Right cardiac atrium (tissue), 5 donors: ENCODE measurements around the gene BANP. TPM values are rescaled to one million over a fixed set of nuclear protein-coding genes. Genes with fewer than 3 reads are reported as not detected.

Experiments used
- ATAC-seq, 2 donors: fragments of 200-7000 bp; cut with Tn5 transposase; one replicate each; pipeline versions ENCODE4 v1.8.0 to v1.9.1; 2020; ENCODE audit warnings: moderate library complexity in 2 of 2, mild to moderate bottlenecking in 1 of 2
- DNase-seq, 3 donors: peaks; one replicate each; pipeline ENCODE4 v3.0.0-alpha.2; 2020
- H3K27ac ChIP-seq: one replicate; pipeline ENCODE4 v1.5.1; 2013; ENCODE audit warnings: mild to moderate bottlenecking, low read length, control low read depth, moderate library complexity
- H3K27me3 ChIP-seq: one replicate; pipeline ENCODE4 v1.6.1; 2013; ENCODE audit not compliant: control insufficient read depth, insufficient read depth
- H3K4me1 ChIP-seq: one replicate; pipeline ENCODE4 v1.6.1; 2013; ENCODE audit warnings: low read length; ENCODE audit not compliant: control insufficient read depth, insufficient read depth
- H3K4me3 ChIP-seq: one replicate; pipeline ENCODE4 v1.5.1; 2013; ENCODE audit warnings: low read length, control low read depth
- H3K9me3 ChIP-seq: one replicate; pipeline ENCODE4 v1.6.1; 2013; ENCODE audit warnings: low read length; ENCODE audit not compliant: control insufficient read depth
- WGBS: extraction: QIAGEN DNeasy Blood & Tissue Kit; methylation state at CpG from one replicate; pipeline ENCODE4 v1.1.7; 2013; 5-methylcytosine and 5-hydroxymethylcytosine counted together
- intact Hi-C, 4 donors: fragments of 100-400 bp; cut with DNase I; formaldehyde crosslinking; loops; one replicate each; pipeline versions ENCODE4 v1.11.0 to v1.14.0; 2022 to 2023
- polyA plus RNA-seq: library from polyadenylated mRNA; stranded (reverse); fragments of 200-250 nt; gene quantifications from one replicate; pipeline ENCODE4 v1.2.3, GENCODE V29; 2013
- total RNA-seq, 4 donors: library from RNA; stranded (reverse); fragmentation: NEBNext Ultra II Directional; extraction: Animal tissue kit (Norgen Biotek cat#: 25700); gene quantifications; one replicate each; pipeline ENCODE4 v1.2.1, GENCODE V29; 2021
- donor health status: healthy with polysubstance abuse.
- donor health status: DM: no; HTN: yes; CAD: no.
- donor health status: DM: no; HTN: no; CAD: no.
- donor health status: DM: no; HTN: yes; CAD: no; lungs with severe emphysema.
- donor health status: DM: yes; HTN: yes; CAD: no.

Gene BANP
- total and polyA plus RNA-seq, 5 donors = 9.0 to 18.1 (median 17.2) TPM

DNA sequence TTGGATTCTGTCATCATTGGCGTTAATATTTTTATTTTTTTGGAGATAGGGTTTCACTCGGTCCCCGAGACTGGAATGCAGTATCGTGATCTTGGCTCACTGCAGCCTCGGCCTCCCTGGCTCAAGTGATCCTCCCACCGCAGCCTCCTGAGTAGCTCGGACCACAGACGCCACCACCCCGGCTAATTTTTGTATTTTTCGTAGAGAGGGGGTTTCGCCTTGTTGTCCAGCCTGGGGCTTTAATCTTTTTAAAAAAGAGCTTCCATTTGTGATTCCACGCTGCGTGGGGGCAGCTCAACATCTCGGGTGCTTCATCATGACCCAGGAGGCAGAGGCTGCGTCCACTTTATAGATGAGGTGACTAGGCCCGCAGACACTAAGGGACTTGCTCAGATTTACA, 1.5 kb downstream of the BANP start:
- intact Hi-C loops = no loop called here
- Histone ChIP-seq H3K27me3 (no peaks in the 10 kb centered on the region), H3K4me3 (no peak overlapping the region), H3K9me3 (no peaks in the 10 kb centered on the region), H3K27ac (no peak overlapping the region), H3K4me1 (peaks cover 9% of the 10 kb centered on the region)
- ATAC-seq (no peak), DNase-seq (no peak)
- WGBS = 88% methylated on average over 16 of the region's 16 CpGs

- Histone ChIP-seq H3K27ac (no peak overlapping the region), H3K27me3 (no peaks in the 10 kb centered on the region), H3K9me3 (no peaks in the 10 kb centered on the region), H3K4me3 (no peak overlapping the region), H3K4me1 (peaks cover 9% of the 10 kb centered on the region)
- DNase-seq (no peak), ATAC-seq (no peak)
- WGBS = 64% methylated on average over 15 of the region's 15 CpGs
- intact Hi-C loops = no loop called here
These were observed 2.3 kb downstream of the BANP start for GRCh38 chr16:87953308-87954215.

GRCh38 chr16:87954361-87954760, 3.1 kb downstream of the BANP start:
- intact Hi-C loops = no loop called here
- Histone ChIP-seq H3K4me1 (peaks cover 11% of the 10 kb centered on the region), H3K27ac (no peak overlapping the region), H3K27me3 (no peaks in the 10 kb centered on the region), H3K9me3 (no peaks in the 10 kb centered on the region), H3K4me3 (no peak overlapping the region)
- 70% methylated on average over 14 of the region's 14 CpGs for WGBS
- ATAC-seq (no peak), DNase-seq (peak; percentile 31 to 78 (median 76))

DNA sequence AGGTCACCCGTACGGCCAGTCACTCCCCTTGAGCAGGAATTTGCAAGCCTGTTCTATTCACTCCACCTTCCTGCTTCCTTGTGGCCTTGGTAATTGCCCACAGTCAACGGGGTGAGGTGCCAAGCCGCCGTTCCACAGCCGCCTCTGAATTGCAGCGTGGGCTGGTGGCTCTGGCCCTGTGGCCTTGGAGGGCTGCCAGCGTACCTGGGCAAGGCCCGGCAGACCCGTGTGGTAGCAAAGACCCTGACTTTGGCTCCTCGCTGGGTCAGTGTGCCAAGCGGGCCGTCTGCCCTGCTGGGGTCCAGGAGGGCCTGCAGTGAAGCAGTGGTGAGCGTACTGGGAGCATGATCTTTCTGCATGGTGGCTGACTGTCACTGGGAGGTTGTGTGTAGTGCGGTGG, 3.6 kb downstream of the BANP start:
- H3K4me1 ChIP-seq = peaks cover 12% of the 10 kb centered on the region
- H3K9me3 ChIP-seq = no peaks in the 10 kb centered on the region
- ATAC-seq (no peak), DNase-seq (peak in 2 of 3 donors; percentile 25 to 70)
- 69% methylated on average over 15 of the region's 15 CpGs for WGBS
- intact Hi-C loops = no loop called here
- H3K27ac ChIP-seq = no peak overlapping the region
- no peaks in the 10 kb centered on the region for H3K27me3 ChIP-seq
- no peak overlapping the region for H3K4me3 ChIP-seq

DNA sequence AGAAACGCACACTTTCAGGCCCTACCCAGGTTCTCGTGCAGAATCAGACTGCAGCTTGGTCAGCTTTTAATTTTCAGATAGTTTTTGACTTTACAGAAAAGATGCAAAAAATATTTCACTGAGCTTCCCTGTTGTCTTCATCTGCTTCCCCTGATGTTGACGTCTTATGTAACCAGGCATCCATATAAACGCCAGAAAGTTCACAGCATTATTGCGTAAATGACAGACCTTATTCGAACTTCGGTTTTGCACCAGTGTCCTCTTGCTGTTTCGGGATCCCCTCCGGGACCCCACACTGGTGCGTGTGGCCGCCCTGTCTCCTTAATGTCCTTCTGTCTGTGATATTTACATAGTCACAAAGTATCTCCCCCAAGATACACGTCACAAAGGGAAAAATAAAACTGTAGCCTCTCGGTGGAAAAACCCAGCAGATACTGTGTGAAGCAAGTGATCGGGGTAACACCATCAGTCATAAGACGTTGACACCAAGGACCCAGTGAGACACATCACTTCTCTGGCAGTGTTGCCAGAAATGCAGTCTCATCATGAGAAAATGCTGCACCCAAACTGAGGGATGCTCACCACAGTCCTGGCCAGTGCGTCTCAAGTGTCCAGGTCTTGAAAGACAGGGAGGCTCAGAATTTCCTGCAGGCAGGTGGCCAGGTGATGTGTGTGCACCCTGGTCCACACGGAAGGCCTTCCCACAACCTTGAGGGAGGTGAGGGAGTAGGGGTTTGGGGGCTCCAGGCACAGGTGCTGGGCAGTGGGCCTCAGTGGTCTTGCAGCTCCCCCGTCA, 4.3 kb downstream of the BANP start:
- no peak for ATAC-seq
- Histone ChIP-seq H3K9me3 (no peaks in the 10 kb centered on the region), H3K27me3 (no peaks in the 10 kb centered on the region), H3K4me1 (peaks cover 12% of the 10 kb centered on the region), H3K4me3 (no peak overlapping the region), H3K27ac (peak overlapping the region; percentile 5)
- WGBS = 77% methylated on average over 18 of the region's 18 CpGs
- DNase-seq = no peak
- intact Hi-C loops = no loop called here

- peak overlapping the region; percentile 5 for H3K27ac ChIP-seq
- DNase-seq (no peak), ATAC-seq (no peak)
- H3K27me3 ChIP-seq = no peaks in the 10 kb centered on the region
- 43% methylated on average over 3 of the region's 3 CpGs for whole genome bisulfite sequencing
- H3K4me3 ChIP-seq = no peak overlapping the region
- no peaks in the 10 kb centered on the region for H3K9me3 ChIP-seq
- intact Hi-C loops = no loop called here
- H3K4me1 ChIP-seq = peaks cover 12% of the 10 kb centered on the region
These were observed 4.8 kb downstream of the BANP start for GRCh38 chr16:87956098-87956364.

DNA sequence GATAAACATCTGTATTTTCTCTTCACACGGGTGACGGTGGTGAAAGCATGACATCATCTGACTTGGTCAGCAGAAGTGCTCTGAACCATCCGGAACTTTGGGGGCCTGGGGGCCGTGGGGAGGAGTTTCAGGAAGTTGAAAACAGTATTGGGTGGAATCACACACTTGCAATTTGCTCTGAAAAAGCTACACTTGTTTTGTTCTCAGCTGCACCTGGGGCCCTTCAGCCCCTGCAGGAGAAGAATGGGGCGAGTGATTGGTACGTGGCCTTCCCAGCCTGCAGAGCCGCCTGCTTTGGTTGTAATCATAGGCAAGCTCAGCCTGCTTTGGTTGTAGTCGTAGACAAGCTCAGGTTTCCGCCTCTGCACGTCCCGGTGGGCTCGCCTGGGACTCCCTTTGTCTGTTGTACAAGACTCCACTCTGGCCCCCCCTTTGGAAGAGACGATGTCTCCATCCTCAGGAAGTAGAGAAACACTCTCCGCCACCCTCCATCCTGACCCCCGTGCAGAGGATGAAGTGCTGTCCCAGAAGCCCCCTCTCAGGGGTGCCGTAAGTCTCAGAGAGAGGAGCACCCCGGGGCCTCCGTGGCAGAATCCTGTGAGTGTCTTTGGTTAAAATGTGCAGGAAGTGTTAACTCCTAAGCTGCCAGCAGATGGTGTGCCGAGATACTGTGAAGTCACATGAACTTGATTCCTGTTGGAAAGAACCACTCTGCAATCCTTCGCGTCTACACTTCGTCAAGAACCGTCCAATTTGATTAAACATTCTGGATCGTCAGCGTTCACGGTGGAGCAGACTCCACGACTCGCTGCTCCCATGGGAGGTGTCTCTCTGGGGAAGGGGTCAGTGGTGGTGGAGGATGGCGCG, 5.4 kb downstream of the BANP start:
- no peak overlapping the region for H3K27ac ChIP-seq
- H3K4me1 ChIP-seq = peaks cover 12% of the 10 kb centered on the region
- H3K9me3 ChIP-seq = no peaks in the 10 kb centered on the region
- no peak overlapping the region for H3K4me3 ChIP-seq
- WGBS = 25% methylated on average over 30 of the region's 30 CpGs
- no peak for ATAC-seq
- peak; percentile 50 to 76 (median 65) for DNase-seq
- intact Hi-C loops = no loop called here
- H3K27me3 ChIP-seq = no peaks in the 10 kb centered on the region

DNA sequence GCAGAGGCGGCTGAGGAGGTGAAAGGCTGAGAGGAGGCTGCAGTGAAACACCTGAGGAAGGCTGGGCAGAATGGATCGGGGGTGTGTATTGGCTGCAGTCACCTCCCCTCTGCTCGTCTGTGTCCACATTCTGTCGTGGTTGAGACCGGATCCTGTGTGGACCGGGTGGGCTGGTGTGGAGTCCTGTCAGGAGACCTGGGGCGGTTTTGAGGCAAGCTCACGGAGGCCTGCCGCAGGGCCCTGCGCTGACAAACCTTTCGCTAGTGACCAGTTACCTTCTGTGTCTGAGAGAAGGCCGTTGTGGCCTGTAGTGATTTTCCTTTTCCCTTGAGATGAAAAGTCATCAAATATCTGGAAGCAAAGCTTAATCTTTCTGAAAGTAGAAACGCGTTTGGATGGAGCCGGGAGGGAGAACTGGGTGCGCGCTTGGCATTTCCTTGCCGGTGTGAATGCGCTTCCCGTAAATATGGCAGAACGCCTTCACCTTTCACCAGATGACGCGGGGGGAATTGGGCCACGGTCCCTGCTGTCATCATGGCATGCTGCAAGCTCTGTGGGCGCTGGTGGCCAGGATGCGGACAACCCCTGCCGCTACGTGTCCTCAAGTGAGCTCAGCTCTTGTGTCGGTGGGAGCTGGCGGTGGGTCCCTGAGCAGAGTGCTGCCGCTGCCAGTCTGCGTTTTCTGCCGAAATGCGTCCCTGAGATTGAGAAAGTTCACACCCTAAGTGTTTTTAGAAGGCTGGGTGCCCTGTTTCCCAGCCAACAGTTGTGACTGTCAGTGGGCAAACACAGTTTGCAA, 6.3 kb downstream of the BANP start:
- intact Hi-C loops = no loop called here
- DNase-seq (no peak), ATAC-seq (peak in 1 of 2 donors; percentile 3)
- Histone ChIP-seq H3K27me3 (no peaks in the 10 kb centered on the region), H3K4me1 (peaks cover 12% of the 10 kb centered on the region), H3K27ac (no peak overlapping the region), H3K4me3 (no peak overlapping the region), H3K9me3 (no peaks in the 10 kb centered on the region)
- WGBS = 91% methylated on average over 34 of the region's 34 CpGs

- H3K4me3 ChIP-seq = no peak overlapping the region
- DNase-seq (no peak), ATAC-seq (no peak)
- intact Hi-C loops = no loop called here
- H3K27ac ChIP-seq = no peak overlapping the region
- no peaks in the 10 kb centered on the region for H3K9me3 ChIP-seq
- 91% methylated on average over 9 of the region's 9 CpGs for WGBS
- peaks cover 12% of the 10 kb centered on the region for H3K4me1 ChIP-seq
- no peaks in the 10 kb centered on the region for H3K27me3 ChIP-seq
These were observed 7.4 kb downstream of the BANP start for GRCh38 chr16:87958632-87959031.

- Histone ChIP-seq H3K9me3 (no peaks in the 10 kb centered on the region), H3K4me1 (peaks cover 11% of the 10 kb centered on the region), H3K27ac (no peak overlapping the region), H3K4me3 (no peak overlapping the region), H3K27me3 (no peaks in the 10 kb centered on the region)
- ATAC-seq (peak in 1 of 2 donors; percentile 15), DNase-seq (peak in 1 of 3 donors; percentile 60)
- intact Hi-C loops = no loop called here
- WGBS = 78% methylated on average over 23 of the region's 23 CpGs
These were observed 8.3 kb downstream of the BANP start for GRCh38 chr16:87959391-87959990.
